ENCODE results near the gene CAMK1D. TPM values are rescaled to one million over a fixed set of nuclear protein-coding genes. Genes with fewer than 3 reads are reported as not detected.

CAMK1D gene
- total and polyA plus RNA-seq, 2 experiments from 2014 or later = 3.5 to 6.0 TPM

DNA sequence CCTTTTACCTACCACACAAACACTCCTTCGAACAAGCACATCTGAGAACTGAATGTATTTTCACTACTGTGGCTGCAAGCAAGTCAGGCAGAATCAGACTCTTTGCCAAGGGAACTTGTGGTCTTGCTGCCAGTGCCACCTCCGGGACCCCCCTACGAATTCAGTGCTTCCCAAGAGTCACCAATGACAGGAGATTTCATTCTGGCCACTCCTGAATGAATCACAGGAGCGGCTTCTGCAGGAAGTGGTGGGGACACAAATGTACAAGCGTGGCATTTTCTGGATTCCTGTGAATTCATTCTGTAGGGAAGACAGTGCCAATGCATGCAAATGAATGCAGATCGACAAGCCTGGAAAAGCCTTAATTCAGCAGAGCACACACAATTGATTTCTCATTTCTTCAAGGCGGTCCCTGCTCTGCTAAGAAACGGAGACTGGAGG, 161.2 kb downstream of the CAMK1D start:
- Histone ChIP-seq H3K36me3 (replicated peaks; ENCODE audit: insufficient read depth, low read depth) (no peaks in the 10 kb centered on the region), H4K20me1 (ENCODE audit: insufficient read depth, poor library complexity, severe bottlenecking) (no peaks in the 10 kb centered on the region), H3K9me2 (replicated peaks; ENCODE audit: insufficient read depth) (no peaks in the 10 kb centered on the region), H3K4me1 (ENCODE audit: insufficient read depth) (no peaks in the 10 kb centered on the region), H3K27ac (no peak overlapping the region), H2AFZ (no peak overlapping the region), H3K79me2 (no peaks in the 10 kb centered on the region), H3K4me3 (no peak overlapping the region), H3K9me3 (ENCODE audit: low read depth) (no peaks in the 10 kb centered on the region), H3K4me2 (no peak overlapping the region), H3K27me3 (no peaks in the 10 kb centered on the region)
- no peak for TF ChIP-seq CTCF (IDR thresholded peaks at IDR 0.05; ENCODE audit: poor library complexity)
- no peak for DNase-seq (ENCODE audit: low spot score)
- 89% methylated on average over 8 of the region's 8 CpGs for WGBS (ENCODE audit: low lambda C conversion rate, missing lambda C conversion rate)

DNA sequence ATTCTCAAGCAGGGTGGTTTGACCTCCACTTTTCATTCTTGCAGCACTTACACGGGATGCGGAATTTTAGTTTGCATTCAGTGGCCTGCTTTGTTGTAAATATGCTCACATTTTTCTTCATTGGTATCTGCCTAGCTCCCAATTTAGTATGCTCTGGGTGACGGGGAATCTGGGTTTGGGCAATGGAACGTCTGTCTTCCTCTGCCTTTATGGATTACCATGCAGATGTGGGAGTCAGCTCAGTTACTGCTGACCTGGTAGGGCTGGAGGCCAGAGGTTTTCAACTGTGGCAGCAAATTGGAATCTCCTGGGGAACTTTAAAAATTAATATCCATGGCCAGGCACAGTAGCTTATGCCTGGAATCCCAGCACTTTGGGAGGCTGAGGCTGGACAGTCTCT, 161.6 kb downstream of the CAMK1D start:
- no peaks in the 10 kb centered on the region for H3K4me1 ChIP-seq (ENCODE audit: insufficient read depth)
- no peaks in the 10 kb centered on the region for H4K20me1 ChIP-seq (ENCODE audit: insufficient read depth, poor library complexity, severe bottlenecking)
- 75% methylated on average over 4 of the region's 4 CpGs for WGBS (ENCODE audit: low lambda C conversion rate, missing lambda C conversion rate)
- no peaks in the 10 kb centered on the region for H3K27me3 ChIP-seq
- no peak for DNase-seq (ENCODE audit: low spot score)
- no peak overlapping the region for H3K4me3 ChIP-seq
- no peak overlapping the region for H3K4me2 ChIP-seq
- TF ChIP-seq CTCF (IDR thresholded peaks at IDR 0.05; ENCODE audit: poor library complexity) (no peak), EZH2 (IDR thresholded peaks at IDR 0.05; ENCODE audit: borderline replicate concordance) (no peak), EZH2phosphoT487 (IDR thresholded peaks at IDR 0.05; ENCODE audit: low read depth, severe bottlenecking, unreplicated experiment) (no peak)
- no peaks in the 10 kb centered on the region for H3K9me2 ChIP-seq (replicated peaks; ENCODE audit: insufficient read depth)
- no peaks in the 10 kb centered on the region for H3K9me3 ChIP-seq (ENCODE audit: low read depth)
- H2AFZ ChIP-seq = no peak overlapping the region
- no peaks in the 10 kb centered on the region for H3K79me2 ChIP-seq
- no peak overlapping the region for H3K27ac ChIP-seq
- H3K36me3 ChIP-seq (replicated peaks; ENCODE audit: insufficient read depth, low read depth) = no peaks in the 10 kb centered on the region

GRCh38 chr10:12511651-12512050, 162.3 kb downstream of the CAMK1D start:
- TF ChIP-seq EZH2phosphoT487 (IDR thresholded peaks at IDR 0.05; ENCODE audit: low read depth, severe bottlenecking, unreplicated experiment) (no peak), CTCF (IDR thresholded peaks at IDR 0.05; ENCODE audit: poor library complexity) (no peak), EZH2 (IDR thresholded peaks at IDR 0.05; ENCODE audit: borderline replicate concordance) (no peak)
- no peak overlapping the region for H3K4me3 ChIP-seq
- DNase-seq (ENCODE audit: low spot score) = no peak
- no peak overlapping the region for H2AFZ ChIP-seq
- WGBS (ENCODE audit: low lambda C conversion rate, missing lambda C conversion rate) = 96% methylated on average over 9 of the region's 9 CpGs
- H4K20me1 ChIP-seq (ENCODE audit: insufficient read depth, poor library complexity, severe bottlenecking) = no peaks in the 10 kb centered on the region
- H3K9me3 ChIP-seq (ENCODE audit: low read depth) = no peaks in the 10 kb centered on the region
- H3K27ac ChIP-seq = no peak overlapping the region
- H3K79me2 ChIP-seq = no peaks in the 10 kb centered on the region
- H3K4me1 ChIP-seq (ENCODE audit: insufficient read depth) = no peaks in the 10 kb centered on the region
- H3K4me2 ChIP-seq = no peak overlapping the region
- H3K36me3 ChIP-seq (replicated peaks; ENCODE audit: insufficient read depth, low read depth) = no peaks in the 10 kb centered on the region
- no peaks in the 10 kb centered on the region for H3K9me2 ChIP-seq (replicated peaks; ENCODE audit: insufficient read depth)
- no peaks in the 10 kb centered on the region for H3K27me3 ChIP-seq

Measured in hepatocyte (in vitro differentiated cells).